K562 (cell line): ENCODE results near the gene KDELR3. TPM values are rescaled to one million over a fixed set of nuclear protein-coding genes. Genes with fewer than 3 reads are reported as not detected.

Source experiments
- ATAC-seq: fragments of 200-7000 bp; cut with Tn5 transposase; 3 replicates; pipeline ENCODE4 v1.9.1; 2020; ENCODE audit warnings: moderate library complexity
- BruUV-seq: library from RNA; stranded (reverse); fragments of 400-500 nt; replicated peaks from 2 replicates; lab custom pipeline; 2021; lab: Mats Ljungman, UMichigan
- CTCF ChIA-PET: fragments of 300-600 bp; formaldehyde crosslinking; extraction: SDS; loops from one replicate; lab custom pipeline; 2021; ENCODE audit warnings: low intra/inter-chr PET ratio; lab: Yijun Ruan, JAX
- POLR2A ChIA-PET: fragments of 300-600, 350-650 bp; sonication (Branson Sonifier 250); formaldehyde crosslinking; extraction: SDS; loops from one replicate; lab custom pipeline; 2021; ENCODE audit warnings: antibody characterized with exemption, inconsistent platforms; lab: Yijun Ruan, JAX
- DNase-seq, 4 experiments: peaks; one replicate each; pipeline versions ENCODE4 v3.0.0 to v3.0.0-alpha.2; 2011 to 2018; ENCODE audit warnings: low spot score in 3 of 4, mixed read lengths in 3 of 4; ENCODE audit errors: extremely low read depth in 1 of 4
- FAIRE-seq: peaks from 2 replicates; lab custom pipeline; 2011; peaks lifted over from hg19 to GRCh38; lab: Jason Lieb, UNC
- H2AFZ ChIP-seq: 2 replicates; pipeline ENCODE4 v1.6.0; 2011; ENCODE audit warnings: low read depth, low read length, control low read depth, inconsistent platforms
- H3K27ac ChIP-seq: fragments of 200-600 bp; 3 replicates; pipeline ENCODE4 v1.8.0; 2011; ENCODE audit warnings: low read depth, mild to moderate bottlenecking, control low read depth, inconsistent platforms, low read length, moderate library complexity, mixed read lengths; ENCODE audit errors: extremely low read depth
- H3K27me3 ChIP-seq, 2 experiments: fragments of 300-600 bp in 1 of 2; 2 replicates in 1 of 2; 3 replicates in 1 of 2; pipeline versions ENCODE4 v1.6.0 to v1.8.0; 2011; ENCODE audit warnings: inconsistent platforms in 2 of 2, low read length in 2 of 2, mild to moderate bottlenecking in 1 of 2, mixed read lengths in 1 of 2, moderate library complexity in 1 of 2; ENCODE audit not compliant: control insufficient read depth in 2 of 2, insufficient read depth in 2 of 2
- H3K36me3 ChIP-seq: fragments of 300-600 bp; 3 replicates; pipeline ENCODE4 v1.8.0; 2011; ENCODE audit warnings: mild to moderate bottlenecking, low read length, inconsistent platforms; ENCODE audit not compliant: control insufficient read depth, insufficient read depth
- H3K4me1 ChIP-seq, 2 experiments: fragments of 200-600 bp in 1 of 2; replicated peaks in 1 of 2; 2 replicates in 1 of 2; 3 replicates in 1 of 2; pipeline versions ENCODE4 v1.5.1 to v1.8.0; 2011; ENCODE audit warnings: inconsistent platforms in 2 of 2, low read length in 2 of 2, mild to moderate bottlenecking in 1 of 2, mixed read lengths in 1 of 2, moderate library complexity in 1 of 2; ENCODE audit not compliant: control insufficient read depth in 2 of 2, insufficient read depth in 2 of 2
- H3K4me2 ChIP-seq: 2 replicates; pipeline ENCODE4 v1.6.1; 2011; ENCODE audit warnings: low read length, control low read depth, inconsistent platforms, mixed read lengths; ENCODE audit not compliant: insufficient read depth
- H3K4me3 ChIP-seq: fragments of 200-600 bp; sonication (generic), shearing (Covaris generic); 2 replicates; pipeline ENCODE4 v1.5.1; 2016; ENCODE audit warnings: control low read depth, inconsistent platforms
- H3K79me2 ChIP-seq: fragments of 200-600 bp; 3 replicates; pipeline ENCODE4 v1.8.0; 2011; ENCODE audit warnings: low read length, inconsistent platforms; ENCODE audit not compliant: control insufficient read depth, insufficient read depth
- H3K9ac ChIP-seq, 2 experiments: 2 replicates each; pipeline versions ENCODE4 v1.6.0 to v1.6.1; 2011; ENCODE audit warnings: low read depth in 2 of 2, low read length in 2 of 2, control low read depth in 1 of 2, inconsistent platforms in 1 of 2, mild to moderate bottlenecking in 1 of 2, mixed read lengths in 1 of 2; ENCODE audit not compliant: insufficient read depth in 1 of 2
- H3K9me1 ChIP-seq: one replicate; pipeline ENCODE4 v1.6.0; 2011; ENCODE audit warnings: inconsistent platforms, mild to moderate bottlenecking, low read length, moderate library complexity; ENCODE audit not compliant: control insufficient read depth, insufficient read depth
- H3K9me3 ChIP-seq: replicated peaks from 2 replicates; pipeline ENCODE4 v1.5.1; 2011; ENCODE audit warnings: low read depth, low read length, inconsistent platforms; ENCODE audit not compliant: control insufficient read depth, insufficient read depth
- H4K20me1 ChIP-seq: replicated peaks from 2 replicates; pipeline ENCODE4 v1.6.1; 2011; ENCODE audit warnings: low read length, inconsistent platforms, mixed read lengths; ENCODE audit not compliant: control insufficient read depth, insufficient read depth
- ELK3 ChIP-seq: fragments of 450-650 bp; formaldehyde crosslinking; IDR thresholded peaks from 2 replicates; pipeline ENCODE4 v1.4.0; 2020; ENCODE audit warnings: mild to moderate bottlenecking
- FOXA1 ChIP-seq: fragments of 450-650 bp; IDR thresholded peaks from 2 replicates; pipeline ENCODE4 v1.6.1; 2016; ENCODE audit warnings: mild to moderate bottlenecking, borderline replicate concordance
- HIVEP1 ChIP-seq: fragments of 250-450 bp; sonication (Bioruptor Pico); IDR thresholded peaks from 2 replicates; pipeline ENCODE4 v1.4.0; 2020; ENCODE audit warnings: mild to moderate bottlenecking
- HNRNPK ChIP-seq: fragments of 200-400 bp; formaldehyde crosslinking; IDR thresholded peaks from one replicate; pipeline ENCODE4 v1.6.1; 2018; ENCODE audit warnings: mild to moderate bottlenecking, low read depth, low read length; ENCODE audit not compliant: poor library complexity, severe bottlenecking
- MTA2 ChIP-seq: fragments of 450-650 bp; IDR thresholded peaks from 2 replicates; pipeline ENCODE4 v1.6.1; 2016; ENCODE audit warnings: low read depth
- PHF20 ChIP-seq: fragments of 450-650 bp; IDR thresholded peaks from 2 replicates; pipeline ENCODE4 v1.6.1; 2018; ENCODE audit not compliant: partially characterized antibody
- RFX5 ChIP-seq: IDR thresholded peaks from 2 replicates; pipeline ENCODE4 v1.6.1; 2011; ENCODE audit warnings: low read depth, mild to moderate bottlenecking, improper control_type of control experiment, low read length
- RREB1 ChIP-seq: fragments of 250-450 bp; sonication (Bioruptor Pico); IDR thresholded peaks from 2 replicates; pipeline ENCODE4 v1.4.0; 2020
- TBL1XR1 ChIP-seq, 2 experiments: IDR thresholded peaks; 2 replicates each; pipeline ENCODE4 v1.6.1; 2012; ENCODE audit warnings: improper control_type of control experiment in 2 of 2, low read length in 2 of 2, mild to moderate bottlenecking in 1 of 2
- ZC3H11A ChIP-seq: IDR thresholded peaks from 2 replicates; pipeline ENCODE4 v1.6.1; 2012; ENCODE audit warnings: low read depth, low read length, improper control_type of control experiment
- WGBS: fragments of 100-300 bp; shearing (Covaris generic); methylation state at CpG from one replicate; pipeline ENCODE4 v1.1.6; 2016; ENCODE audit warnings: low coverage, mixed read lengths; ENCODE audit not compliant: insufficient coverage; ENCODE audit errors: missing lambda C conversion rate; 5-methylcytosine and 5-hydroxymethylcytosine counted together
- in situ Hi-C: fragments of 300-500 bp; cut with MboI; formaldehyde crosslinking; loops from 4 replicates; pipeline ENCODE4 v1.15.0; 2018; ENCODE audit warnings: inconsistent platforms, mixed read lengths
- intact Hi-C: fragments of 100-400 bp; cut with micrococcal nuclease; formaldehyde crosslinking; loops from 2 replicates; pipeline ENCODE4 v1.14.2; 2022
- polyA plus RNA-seq, 8 experiments: library from polyadenylated mRNA; depleted of rRNA in 4 of 8; stranded (reverse) in 5 of 8; unstranded in 3 of 8; fragments of >200 nt; fragmentation: Nextera tagmentation in 2 of 8; fragmentation: Illumina TruSeq in 1 of 8; extraction: Ambion mirVana in 2 of 8; extraction: Trizol in 1 of 8; gene quantifications; 2 replicates each; pipeline versions ENCODE4 v1.2.1 to v1.2.3, GENCODE V29; 2011 to 2014; ENCODE audit warnings: inconsistent platforms in 1 of 8, missing spikeins in 1 of 8
- total RNA-seq, 7 experiments: library from RNA; depleted of rRNA in 6 of 7; stranded (reverse); fragments of >200 nt in 6 of 7; fragmentation: Illumina TruSeq in 2 of 7; extraction: Trizol in 2 of 7; gene quantifications; 2 replicates each; pipeline versions ENCODE4 v1.2.1 to v1.2.3, GENCODE V29; 2011 to 2021; ENCODE audit warnings: low replicate concordance in 1 of 7
- TF ChIP-seq, protein P1 (sequence below): fragments of 450-650 bp; IDR thresholded peaks from 2 replicates; pipeline ENCODE4 v1.6.1; 2018; ENCODE audit not compliant: partially characterized antibody

Gene KDELR3
- total and polyA plus RNA-seq, 9 of the 15 experiments (the other 6 are each of a cell fraction or from before 2014, with no cell fraction given): 7.1 to 44.8 (median 9.6) TPM

GRCh38 chr22:38426628-38427027 lies 41.3 kb upstream of the KDELR3 start (continued):
- TF ChIP-seq, protein P1, sequence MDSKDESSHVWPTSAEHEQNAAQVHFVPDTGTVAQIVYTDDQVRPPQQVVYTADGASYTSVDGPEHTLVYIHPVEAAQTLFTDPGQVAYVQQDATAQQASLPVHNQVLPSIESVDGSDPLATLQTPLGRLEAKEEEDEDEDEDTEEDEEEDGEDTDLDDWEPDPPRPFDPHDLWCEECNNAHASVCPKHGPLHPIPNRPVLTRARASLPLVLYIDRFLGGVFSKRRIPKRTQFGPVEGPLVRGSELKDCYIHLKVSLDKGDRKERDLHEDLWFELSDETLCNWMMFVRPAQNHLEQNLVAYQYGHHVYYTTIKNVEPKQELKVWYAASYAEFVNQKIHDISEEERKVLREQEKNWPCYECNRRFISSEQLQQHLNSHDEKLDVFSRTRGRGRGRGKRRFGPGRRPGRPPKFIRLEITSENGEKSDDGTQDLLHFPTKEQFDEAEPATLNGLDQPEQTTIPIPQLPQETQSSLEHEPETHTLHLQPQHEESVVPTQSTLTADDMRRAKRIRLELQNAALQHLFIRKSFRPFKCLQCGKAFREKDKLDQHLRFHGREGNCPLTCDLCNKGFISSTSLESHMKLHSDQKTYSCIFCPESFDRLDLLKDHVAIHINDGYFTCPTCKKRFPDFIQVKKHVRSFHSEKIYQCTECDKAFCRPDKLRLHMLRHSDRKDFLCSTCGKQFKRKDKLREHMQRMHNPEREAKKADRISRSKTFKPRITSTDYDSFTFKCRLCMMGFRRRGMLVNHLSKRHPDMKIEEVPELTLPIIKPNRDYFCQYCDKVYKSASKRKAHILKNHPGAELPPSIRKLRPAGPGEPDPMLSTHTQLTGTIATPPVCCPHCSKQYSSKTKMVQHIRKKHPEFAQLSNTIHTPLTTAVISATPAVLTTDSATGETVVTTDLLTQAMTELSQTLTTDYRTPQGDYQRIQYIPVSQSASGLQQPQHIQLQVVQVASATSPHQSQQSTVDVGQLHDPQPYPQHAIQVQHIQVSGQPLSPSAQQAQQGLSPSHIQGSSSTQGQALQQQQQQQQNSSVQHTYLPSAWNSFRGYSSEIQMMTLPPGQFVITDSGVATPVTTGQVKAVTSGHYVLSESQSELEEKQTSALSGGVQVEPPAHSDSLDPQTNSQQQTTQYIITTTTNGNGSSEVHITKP: no peak
- TF ChIP-seq RFX5 (no peak), ZC3H11A (no peak)

DNA sequence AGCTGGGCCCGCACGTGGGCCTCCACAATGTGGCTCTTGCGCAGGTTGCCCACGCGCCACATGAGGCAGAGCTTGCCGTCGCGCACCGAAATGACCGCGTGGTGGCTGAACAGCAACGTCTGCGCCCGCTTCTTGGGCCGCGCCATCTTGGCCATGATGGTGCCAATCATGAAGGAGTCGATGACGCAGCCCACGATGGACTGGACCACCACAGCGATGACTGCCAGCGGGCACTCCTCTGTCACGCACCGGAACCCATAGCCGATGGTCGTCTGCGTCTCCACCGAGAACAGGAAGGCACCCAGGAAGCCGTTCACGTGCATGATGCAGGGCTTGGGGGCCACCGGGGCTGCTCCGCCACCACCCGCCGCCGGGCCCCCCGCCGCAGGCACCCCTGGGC lies 40.4 kb upstream of the KDELR3 start:
- POLR2A ChIA-PET: no interaction called here
- FAIRE-seq: no peak
- BruUV-seq: no TSS peak
- TF ChIP-seq PHF20 (no peak), HNRNPK (no peak), FOXA1 (no peak), MTA2 (no peak), HIVEP1 (CRISPR knock-in tag) (no peak), TBL1XR1 (IDR thresholded peaks at IDR 0.05; ENCODE audit: low read length in 2 of 2) (no peak), ELK3 (CRISPR knock-in tag) (no peak), RREB1 (no peak)

More for the DNA sequence above, 40.4 kb upstream of the KDELR3 start:
- H3K9ac ChIP-seq: no peak overlapping the region
- WGBS: 68% methylated on average over 20 of the region's 36 CpGs
- H2AFZ ChIP-seq: no peak overlapping the region
- H3K27ac ChIP-seq: no peak overlapping the region
- no peaks in the 10 kb centered on the region for H4K20me1 ChIP-seq
- intact Hi-C loops: no loop called here
- H3K9me1 ChIP-seq: no peaks in the 10 kb centered on the region
- H3K9me3 ChIP-seq: no peaks in the 10 kb centered on the region
- CTCF ChIA-PET: no interaction called here
- ATAC-seq: no peak
- DNase-seq: no peak
- peaks cover under 1 to 30% of the 10 kb centered on the region in 2 experiments; a peak in 3 of 5 replicates for H3K4me1 ChIP-seq
- H3K4me3 ChIP-seq: no peak overlapping the region
- H3K27me3 ChIP-seq: no peaks in the 10 kb centered on the region
- H3K4me2 ChIP-seq: no peak overlapping the region
- no peaks in the 10 kb centered on the region for H3K79me2 ChIP-seq
- in situ Hi-C loops: no loop called here
- H3K36me3 ChIP-seq: no peaks in the 10 kb centered on the region
